ENCODE data around the gene EFCAB6.

The EFCAB6 gene

GRCh38 chr22:43628250-43628649, 183.9 kb downstream of the EFCAB6 start:
- no peak for DNase-seq

GRCh38 chr22:43627485-43628213, 184.5 kb downstream of the EFCAB6 start:
- no peak for DNase-seq

GRCh38 chr22:43625242-43625641, 186.9 kb downstream of the EFCAB6 start:
- DNase-seq = no peak

DNA sequence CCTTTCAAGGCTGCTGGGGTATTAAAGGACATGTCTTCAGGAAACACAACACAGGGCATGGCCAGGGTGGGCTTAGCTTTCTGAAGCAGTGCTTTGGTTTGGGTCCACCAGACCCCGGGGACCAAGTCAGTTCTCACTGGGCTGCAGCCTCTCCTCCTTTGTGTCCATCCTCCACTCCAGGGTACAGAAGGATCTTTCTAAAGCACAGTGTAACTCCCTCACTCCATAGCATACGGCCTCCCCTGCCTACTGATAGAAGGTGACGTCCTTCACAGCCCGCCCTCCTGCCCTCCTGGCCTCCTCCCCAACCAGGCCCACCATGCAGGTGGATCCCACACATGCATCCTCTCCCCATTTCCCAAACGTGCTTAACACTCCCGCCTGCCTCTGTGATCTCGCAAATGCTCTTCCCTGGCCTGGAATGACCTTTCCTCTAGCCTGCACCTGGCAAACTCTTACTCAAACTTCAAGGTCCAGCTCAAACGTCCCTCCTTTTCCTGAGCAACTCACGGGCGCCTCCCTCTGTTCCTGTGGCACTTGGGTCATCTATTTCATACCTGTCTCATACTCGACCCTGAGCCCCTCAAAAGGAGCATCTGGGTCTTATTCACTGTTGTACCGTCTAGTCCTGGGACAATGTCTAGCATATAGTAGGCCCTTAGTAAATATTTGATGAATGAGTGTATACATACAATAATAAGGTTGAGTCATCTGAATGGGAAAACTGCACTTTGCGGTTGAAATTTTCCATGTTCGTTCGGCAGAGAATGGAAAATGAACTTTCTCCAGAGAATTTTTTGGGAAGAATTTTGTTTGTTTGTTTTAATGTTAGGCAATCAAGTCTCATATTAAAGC, 187.7 kb downstream of the EFCAB6 start:
- DNase-seq = no peak

- no peak for DNase-seq
These were observed 189.2 kb downstream of the EFCAB6 start for GRCh38 chr22:43622886-43623285.

- no peak for DNase-seq
These were observed 191.9 kb downstream of the EFCAB6 start for GRCh38 chr22:43620197-43620596.

GRCh38 chr22:43618517-43618916, 193.6 kb downstream of the EFCAB6 start:
- no peak for DNase-seq

DNA sequence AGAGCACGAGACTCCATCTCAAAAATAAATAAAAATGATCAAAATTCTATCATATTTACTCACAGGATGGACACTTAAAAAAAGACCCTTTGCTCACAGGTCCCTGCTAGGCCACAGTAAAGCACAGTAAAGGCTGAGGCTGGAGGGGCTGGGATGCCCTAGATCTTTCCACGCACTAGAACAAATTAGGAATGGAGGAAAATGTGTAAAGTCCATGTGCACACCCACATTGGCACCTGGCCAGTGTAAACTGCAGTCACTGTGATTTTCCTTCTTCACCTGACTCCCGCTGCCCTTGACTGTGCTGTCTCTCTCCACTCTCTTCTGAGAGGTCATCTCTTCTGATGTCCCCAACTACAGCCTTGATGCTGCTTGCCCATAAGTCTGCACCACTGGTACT, 195.5 kb downstream of the EFCAB6 start:
- DNase-seq = no peak

GRCh38 chr22:43600265-43600664, 211.8 kb downstream of the EFCAB6 start:
- DNase-seq = no peak

GRCh38 chr22:43592476-43592875, 219.6 kb downstream of the EFCAB6 start:
- DNase-seq = no peak

DNA sequence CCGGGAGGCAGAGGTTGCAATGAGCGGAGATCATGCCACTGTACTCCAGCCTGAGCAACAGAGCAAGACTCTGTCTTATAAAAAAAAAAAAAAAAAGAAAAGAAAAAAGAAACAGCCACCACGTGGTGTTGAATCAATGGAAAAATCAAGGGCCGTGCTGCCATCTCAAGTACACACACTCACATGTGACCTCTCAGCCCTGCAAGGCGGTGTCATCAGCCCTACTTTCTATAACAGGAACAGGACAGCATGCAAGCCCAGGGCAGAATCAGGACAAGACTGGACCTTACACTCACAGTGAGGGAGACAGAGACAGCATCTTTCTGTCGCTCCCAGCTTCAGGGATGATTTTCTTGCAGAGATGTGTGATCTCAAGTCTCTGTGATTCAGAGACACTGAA, 220.7 kb downstream of the EFCAB6 start:
- no peak for DNase-seq

GRCh38 chr22:43587574-43587973, 224.5 kb downstream of the EFCAB6 start:
- no peak for DNase-seq

GRCh38 chr22:43583501-43583900, 228.6 kb downstream of the EFCAB6 start:
- no peak for DNase-seq

- DNase-seq = no peak
These were observed 229.7 kb downstream of the EFCAB6 start for GRCh38 chr22:43582394-43582793.

- DNase-seq = no peak
These were observed 231.8 kb downstream of the EFCAB6 start for GRCh38 chr22:43580271-43580750.

DNA sequence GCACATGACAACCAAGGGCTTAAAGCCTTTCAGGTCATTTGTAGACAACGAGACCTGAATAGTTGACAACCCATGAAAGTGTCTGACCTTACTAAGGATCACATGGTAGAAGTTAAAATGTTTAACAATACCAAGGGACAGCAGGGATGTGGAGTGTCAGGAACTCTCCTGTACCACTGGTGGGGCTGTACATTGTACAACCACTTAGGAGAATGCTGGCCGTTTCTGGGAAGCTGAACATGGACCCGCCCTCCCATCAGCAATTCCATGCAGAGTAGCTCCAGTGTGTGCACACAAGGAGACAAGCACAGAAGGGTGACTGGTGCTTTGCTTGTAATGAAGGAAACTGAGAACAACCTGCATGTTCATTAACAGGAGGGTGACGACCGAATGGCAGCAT, 237.4 kb downstream of the EFCAB6 start:
- DNase-seq = no peak

- DNase-seq = no peak
These were observed 239.4 kb downstream of the EFCAB6 start for GRCh38 chr22:43572710-43573109.

- DNase-seq = no peak
These were observed 240.9 kb downstream of the EFCAB6 start for GRCh38 chr22:43571181-43571580.

DNA sequence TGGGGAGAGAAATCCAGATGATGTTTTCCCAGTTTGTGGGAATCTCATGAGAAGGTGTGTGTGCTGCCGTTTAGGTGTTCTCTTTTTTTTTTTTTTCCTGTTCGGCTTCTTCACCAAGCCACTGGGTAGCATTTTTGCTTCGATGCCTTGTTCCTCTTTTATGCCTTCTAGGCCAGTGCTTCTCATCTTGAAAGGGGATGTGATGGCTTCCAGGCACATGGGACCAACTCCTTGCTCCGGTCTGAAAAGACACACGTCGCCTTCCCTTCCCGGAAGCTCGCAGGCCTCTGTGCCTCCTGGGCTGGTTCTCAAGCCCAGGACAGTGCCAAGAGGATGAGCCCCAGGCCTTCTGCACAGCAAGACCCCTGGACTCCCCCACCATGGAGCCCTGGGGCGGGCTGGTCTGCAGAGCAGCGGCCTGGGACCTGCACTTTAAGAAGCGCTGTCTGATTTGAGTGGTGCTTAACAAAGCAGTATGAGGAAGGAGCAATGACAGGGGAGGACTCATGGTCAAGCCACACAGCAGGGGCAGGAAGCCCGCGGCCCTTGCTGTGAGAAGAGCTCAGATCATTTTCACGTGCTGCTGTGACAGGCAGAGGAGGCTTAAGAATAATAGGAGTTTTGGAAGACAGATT, 241.5 kb downstream of the EFCAB6 start:
- DNase-seq = no peak

DNA sequence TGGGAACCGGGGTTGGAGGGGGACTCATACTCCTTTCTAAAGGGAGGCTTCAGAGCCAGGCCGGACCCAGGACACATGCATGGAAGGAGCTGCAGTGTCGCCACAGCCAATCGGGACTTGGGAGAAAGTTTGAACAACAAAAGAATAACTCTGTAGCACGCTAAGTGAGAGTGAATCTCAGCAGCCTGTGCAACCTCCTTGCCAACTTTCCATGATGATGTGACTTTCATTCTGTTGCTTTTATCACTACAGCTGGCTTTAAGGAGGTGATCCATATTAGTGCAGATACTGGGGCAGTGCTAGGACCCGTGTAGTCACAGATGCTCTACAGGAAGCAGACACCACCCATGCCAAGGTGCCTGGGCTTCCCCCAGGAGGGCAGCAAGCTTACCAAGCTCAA, 243.0 kb downstream of the EFCAB6 start:
- no peak for DNase-seq

DNA sequence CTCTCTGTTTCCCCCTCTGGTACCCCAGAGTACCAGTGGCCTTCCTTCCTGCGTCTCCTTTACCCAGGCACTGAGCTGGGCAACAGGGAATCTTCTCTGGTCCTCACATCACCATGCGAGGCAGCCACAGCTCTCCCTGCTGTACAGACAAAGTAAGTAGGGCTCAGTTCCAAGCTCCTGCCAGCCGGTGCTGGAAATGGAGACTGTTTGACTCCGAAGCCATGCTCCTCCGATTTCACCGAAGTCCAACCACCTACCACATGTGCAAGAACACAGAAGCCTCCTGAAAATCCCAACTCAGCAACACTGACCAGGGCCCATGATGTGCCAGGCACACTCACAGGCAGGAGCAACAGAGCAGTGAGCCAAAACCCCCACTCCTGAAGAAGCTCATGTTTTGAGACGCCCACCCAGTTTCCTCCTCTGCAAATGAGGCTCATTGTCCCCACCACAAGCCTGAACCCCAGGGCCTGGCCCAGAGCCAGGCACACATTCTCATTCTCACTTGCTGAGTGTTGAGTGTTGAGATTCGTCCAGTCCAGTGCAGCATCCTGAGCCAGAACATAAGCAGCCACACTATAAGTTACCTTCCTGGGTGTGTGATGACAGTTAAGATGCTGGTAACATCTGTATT, 244.3 kb downstream of the EFCAB6 start:
- no peak for DNase-seq

DNA sequence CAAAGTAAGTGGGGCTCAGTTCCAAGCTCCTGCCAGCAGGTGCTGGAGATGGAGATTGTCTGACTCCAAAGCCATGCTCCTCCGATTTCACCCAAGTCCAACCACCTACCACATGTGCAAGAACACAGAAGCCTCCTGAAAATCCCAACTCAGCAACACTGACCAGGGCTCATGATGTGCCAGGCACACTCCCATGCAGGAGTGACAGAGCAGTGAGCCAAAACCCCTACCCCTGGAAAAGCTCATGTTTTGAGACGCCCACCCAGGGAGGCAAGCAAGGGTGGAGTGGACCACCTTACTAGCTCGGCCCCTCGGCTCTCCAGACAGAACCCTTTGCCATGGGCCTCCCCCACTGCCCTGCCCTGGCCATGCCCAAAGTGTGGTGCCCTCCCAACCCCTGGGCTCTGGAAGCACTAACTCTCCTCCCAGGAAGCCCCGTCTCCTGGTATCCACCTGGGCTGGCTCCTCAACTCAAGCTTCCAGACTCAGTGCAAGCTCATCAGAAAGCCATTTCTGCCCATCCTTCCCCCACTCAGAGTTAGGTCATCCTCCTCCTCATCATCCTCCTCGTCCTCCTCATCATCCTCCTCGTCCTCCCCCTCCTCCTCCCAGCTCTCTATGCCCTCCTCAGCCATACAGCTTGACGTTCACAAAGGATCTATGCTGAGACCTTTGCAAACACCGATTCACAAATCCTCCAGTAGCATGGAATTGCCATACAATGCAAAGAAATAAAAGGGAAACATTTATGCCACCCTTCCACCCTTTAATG, 245.4 kb downstream of the EFCAB6 start:
- DNase-seq = no peak
